COLO668 (cell line): ENCODE measurements around the gene ZFP91.
"Not testable (repeated sequence)": the region's sequence is repeated elsewhere in the genome, so short reads cannot be mapped to it uniquely, and the experiment has no call there.

ENCODE experiments used
- DNase-seq: peaks from one replicate; lab custom pipeline; 2025; ENCODE audit not compliant: unreplicated experiment; lab: John Stamatoyannopoulos, UW

ZFP91 gene

DNA sequence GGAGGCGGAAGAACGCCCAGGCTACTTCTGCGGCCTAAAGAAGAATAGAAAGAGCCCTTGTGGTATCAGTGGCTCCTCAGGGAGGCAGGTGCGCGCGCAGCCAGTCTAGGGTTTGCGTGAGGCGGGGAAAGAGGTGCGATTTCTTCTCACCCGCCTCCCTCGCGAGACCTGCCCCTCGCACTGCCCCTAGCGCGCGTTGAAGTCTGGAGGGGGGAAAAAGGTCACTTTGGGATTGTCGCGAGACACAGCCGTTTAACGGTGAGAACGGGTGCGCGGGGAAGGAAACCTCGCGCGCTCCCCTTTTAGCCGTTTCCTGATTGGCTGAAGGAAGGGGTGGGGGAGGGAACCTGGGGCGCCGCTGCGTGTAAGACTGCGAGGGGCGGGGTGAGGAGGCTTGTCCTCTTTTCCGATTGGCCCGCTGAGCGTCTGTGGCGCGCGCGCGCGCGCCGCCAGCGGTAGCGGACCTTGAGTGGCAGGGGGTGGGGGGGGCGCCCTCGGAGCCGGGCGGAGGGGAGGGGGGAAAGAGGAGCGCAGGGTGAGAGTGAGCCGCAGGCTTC is at the start of gene ZFP91:
Gene ZFP91, plus strand, starts transcription at position 429 of the 557 bp plus-strand sequence. CDS start 219 bp downstream, outside the sequence.
- peak; percentile 98 for DNase-seq

DNA sequence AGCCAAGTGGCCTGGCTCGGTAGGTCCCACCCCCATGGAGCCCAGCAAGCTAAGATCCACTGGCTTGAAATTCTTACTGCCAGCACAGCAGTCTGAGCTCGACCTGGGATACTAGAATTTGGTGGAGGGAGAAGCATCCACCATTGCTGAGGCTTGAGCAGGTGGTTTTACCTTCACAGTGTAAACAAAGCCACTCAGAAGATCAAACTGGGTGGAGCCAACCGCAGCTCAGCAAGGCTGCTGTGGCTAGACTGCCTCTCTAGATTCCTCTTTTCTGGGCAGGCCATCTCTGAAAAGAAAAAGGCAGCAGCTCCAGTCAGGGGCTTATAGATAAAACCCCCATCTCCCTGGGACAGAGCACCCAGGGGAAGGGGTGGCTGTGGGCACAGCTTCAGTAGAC is 48.6 kb upstream of the ZFP91 start:
- DNase-seq: peak; percentile 31

DNA sequence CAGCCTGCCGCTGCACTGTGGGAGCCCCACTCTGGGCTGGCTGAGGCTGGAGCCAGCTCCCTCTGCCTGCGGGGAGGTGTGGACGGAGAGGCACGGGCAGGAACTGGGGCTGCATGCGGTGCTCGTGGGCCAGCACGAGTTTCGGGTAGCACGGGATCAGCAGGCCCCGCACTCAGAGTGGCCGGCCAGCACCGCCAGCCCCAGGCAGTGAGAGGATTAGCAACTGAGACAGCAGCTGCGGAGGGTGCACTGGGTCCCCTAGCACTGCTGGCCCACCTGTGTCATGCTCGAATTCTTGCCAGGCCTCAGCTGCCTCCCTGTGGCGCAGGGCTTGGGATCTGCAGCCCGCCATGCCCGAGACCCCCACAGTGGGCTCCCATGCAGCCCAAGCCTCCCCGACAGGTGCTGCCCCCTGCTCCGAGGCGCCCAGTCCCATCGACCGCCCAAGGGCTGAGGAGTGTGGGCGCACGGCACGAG is 47.0 kb upstream of the ZFP91 start:
- no peak for DNase-seq

DNA sequence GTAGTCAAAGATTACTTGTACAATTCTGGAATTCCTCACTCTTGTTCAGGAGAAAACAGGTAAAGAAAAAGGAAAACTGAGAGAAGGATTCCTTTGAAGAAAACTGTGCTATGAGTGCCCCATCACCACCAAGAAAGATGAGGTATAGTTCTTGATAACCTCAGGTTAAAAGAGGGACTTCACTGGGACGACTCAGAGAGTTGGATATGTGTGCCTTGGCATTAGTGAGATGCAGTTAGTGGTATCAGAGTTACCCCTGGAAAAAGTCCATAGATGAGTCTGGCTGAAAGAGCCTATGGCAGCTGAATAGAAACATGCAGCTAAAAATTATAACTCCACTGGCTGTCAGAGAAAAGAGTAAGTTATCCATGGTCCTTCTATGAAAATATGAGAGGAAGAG is 32.0 kb upstream of the ZFP91 start:
- no peak for DNase-seq

DNA sequence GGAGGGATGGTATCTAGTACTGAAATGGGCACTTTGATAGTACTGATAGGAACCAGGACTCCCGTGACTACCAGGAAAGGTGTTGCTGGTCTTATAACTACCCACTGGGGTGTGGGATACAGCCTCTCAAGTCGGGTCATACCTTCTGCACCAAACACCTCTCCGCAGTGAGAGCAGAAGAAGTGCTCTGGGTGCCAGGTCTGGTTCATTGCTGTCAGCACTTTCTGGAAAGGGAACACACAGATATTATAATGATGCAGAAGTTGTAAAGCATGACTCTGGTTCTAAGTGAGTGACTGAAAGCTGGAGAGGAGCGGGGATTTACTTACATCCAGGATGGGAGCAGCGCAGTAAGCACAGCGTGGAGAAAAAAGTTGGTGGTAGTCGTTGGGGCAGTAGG is 29.2 kb upstream of the ZFP91 start:
- DNase-seq: no peak

- DNase-seq: no peak
Observed at GRCh38 chr11:58560842-58561241, 18.0 kb upstream of the ZFP91 start.

GRCh38 chr11:58561394-58562098 is 17.3 kb upstream of the ZFP91 start:
- DNase-seq: no peak

GRCh38 chr11:58562375-58562800 is 16.5 kb upstream of the ZFP91 start:
- no peak for DNase-seq

- DNase-seq: no peak
Observed at GRCh38 chr11:58564231-58564630, 14.6 kb upstream of the ZFP91 start.

DNA sequence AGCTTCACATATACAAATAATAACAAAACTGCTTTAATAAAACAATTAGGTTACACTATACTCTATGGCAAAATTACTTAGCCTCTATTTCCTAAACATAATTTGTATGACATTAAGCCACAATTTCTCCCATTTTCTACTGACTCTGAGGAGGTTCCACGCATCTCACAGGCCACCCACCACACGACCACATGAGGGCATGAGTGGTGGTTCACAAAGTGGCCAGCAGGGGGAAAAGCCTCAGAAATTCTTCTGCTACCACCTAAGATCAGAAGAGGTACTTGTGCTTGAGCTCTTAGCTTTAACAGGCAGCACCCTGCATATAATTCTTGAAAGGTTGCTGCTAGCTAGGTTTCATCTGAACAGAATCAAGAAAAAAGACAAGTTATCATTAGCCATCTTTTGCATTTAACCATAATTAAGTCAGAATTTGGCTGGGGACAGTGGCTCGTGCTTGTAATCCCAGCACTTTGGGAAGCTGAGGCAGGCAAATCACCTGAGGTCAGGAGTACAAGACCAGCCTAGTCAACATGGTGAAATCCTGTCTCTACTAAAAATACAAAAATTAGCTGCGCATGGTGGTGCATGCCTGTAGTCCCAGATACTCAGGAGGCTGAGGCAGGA is 10.9 kb upstream of the ZFP91 start:
- DNase-seq: peak; percentile 51

DNA sequence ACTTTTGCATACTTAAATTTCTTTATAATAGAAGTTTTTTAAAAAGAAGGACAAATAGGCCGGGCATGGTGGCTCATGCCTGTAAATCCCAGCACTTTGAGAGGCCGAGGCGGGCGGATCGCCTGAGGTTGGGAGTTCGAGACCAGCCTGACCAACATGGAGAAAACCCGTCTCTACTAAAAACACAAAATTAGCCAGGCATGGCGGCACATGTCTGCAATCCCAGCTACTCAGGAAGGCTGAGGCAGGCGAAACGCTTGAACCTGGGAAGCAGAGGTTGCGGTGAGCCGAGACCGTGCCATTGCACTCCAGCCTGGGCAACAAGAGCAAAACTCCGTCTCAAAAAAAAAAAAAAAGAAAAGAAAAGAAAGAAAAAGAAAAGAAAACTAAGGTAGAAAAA is 6.0 kb upstream of the ZFP91 start:
- DNase-seq: not testable (repeated sequence)

DNA sequence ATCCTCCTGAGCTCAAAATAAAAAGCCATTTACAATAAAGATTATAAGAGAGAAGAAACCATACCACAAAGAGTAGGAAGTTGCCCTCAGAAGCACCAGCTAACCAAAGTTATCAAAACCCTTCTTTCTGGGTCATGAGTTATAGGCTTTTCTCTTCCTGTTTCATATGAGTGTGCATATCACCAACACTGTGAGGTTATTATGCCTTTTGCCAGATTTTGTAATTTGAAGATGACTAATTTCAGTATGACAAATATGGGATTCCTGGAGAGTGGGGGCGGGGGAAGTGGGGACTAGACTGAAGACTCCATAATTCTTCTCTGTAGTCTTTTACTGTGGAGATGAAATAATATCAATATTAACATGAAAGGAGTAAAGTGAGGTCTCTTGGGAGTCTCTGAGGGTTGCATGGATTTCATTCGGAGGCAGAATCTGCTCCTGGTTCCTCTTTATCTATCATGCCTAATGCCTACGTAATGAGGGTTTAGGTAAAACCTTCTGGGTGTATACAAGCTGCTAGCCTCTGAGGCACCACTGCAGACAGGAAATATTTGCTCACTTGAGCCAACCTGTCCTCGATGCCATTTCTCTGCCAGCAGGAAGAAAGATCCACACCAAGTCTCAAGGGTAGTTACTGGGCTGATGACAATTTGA is 5.3 kb upstream of the ZFP91 start:
- no peak for DNase-seq

DNA sequence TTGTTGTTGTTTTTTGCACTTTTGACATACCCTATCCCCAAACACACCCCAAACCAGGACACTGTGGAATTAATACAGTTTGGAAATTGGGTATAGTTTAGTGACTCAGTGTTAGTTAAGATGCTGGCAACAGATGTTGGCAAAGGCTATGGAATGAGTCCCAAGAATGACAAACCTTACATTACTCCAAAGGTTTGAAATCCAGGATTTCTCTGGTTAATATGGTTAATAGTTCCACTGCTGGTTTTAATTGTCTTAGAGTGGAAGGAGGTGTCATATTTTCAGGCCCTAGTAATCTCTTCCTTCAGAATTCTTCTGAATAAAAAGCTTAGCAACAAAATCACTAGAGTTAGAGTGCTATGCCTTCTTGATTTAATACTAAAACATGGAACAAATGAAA is 4.0 kb upstream of the ZFP91 start:
- no peak for DNase-seq

DNA sequence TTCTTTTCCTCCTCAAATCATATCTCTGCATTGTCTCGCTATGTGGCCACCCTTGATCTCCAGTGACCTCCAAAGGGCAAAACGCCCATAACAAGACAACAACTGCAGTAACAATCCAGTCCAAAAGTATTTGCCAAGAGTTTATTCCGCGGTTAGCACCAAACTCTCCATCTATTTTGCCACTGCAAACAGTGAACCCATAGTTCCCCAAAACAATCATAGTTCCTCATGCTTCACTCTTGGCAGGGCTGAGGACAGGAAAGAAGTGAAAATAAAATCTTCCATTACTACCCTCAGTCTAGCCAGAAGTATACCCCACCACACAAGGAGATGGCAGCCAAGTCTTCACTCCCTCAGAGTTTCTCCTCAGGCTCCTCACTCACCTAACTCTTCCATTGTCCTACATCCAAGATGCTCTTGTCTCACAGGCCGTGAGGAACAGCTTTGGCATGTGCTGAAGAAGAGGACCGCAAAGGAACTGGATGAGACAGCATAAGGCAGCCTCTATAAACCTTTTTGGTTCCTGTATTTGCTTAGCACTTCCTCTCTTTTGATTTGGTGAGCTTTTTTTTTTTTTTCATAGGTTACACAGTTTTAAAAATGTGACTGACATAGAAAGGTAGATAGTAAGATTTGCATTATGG is 3.4 kb upstream of the ZFP91 start, which contains the start of gene LPXN:
Gene LPXN, minus strand, starts transcription at position 480 of the 644 bp plus-strand sequence. Its CDS starts 84 bp downstream, at position 396.
- DNase-seq: no peak

DNA sequence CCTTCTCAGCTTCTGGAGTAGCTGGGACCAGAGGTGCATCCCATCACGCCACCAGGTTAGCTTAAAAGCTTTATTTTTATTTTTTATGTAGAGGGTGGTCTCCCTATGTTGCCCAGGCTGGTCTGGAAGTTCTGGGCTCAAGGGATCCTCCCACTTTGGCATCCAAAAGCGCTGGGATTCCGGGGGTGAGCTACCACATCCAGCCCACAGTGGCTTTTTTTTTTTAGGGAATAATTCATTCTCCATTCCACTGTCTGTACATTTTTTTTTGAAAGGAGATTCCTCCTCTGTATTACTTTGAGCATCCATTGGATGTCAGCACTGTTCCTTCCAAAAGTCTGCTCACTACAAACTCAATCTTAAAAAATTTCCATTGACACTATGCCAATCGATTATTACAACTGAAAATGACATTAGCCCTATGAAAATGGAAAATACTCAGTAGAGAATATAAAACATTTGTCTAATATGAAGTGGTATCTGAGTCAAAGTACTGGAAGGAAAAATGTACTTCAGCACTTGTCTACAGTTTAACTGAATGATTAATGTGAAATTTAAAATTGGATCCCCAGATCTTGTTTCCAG is 1.9 kb upstream of the ZFP91 start:
- no peak for DNase-seq

GRCh38 chr11:58577555-58578135 is 1.2 kb upstream of the ZFP91 start:
- DNase-seq: peak; percentile 70

DNA sequence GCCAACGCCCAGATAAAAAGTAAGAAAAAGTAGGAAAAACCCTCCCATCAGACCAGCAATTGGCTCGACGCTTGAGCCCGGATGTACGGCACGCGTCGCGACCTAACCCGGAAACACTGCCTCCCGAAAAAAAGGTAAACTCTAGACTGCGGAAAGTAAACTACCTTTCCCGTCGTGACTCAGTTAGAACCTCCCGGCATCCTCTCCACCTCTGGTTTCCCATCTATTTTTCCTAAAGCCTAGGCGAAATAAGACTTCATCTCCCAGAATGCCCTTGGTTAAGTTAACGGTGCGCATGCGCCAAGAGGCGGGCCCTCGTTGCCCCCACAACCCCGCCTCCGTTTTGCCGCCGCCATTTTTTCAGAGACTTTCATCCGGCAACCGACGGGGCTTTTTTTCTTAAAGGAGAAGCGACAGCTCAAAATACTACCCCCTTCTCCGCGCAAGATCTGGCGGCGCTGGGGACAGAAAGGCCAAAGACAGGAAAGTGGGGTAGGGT is 678 bp upstream of the ZFP91 start:
- DNase-seq: peak; percentile 95

- DNase-seq: peak; percentile 91
Observed at GRCh38 chr11:58579192-58580129, 598 bp downstream of the ZFP91 start.

- DNase-seq: no peak
Observed at GRCh38 chr11:58580311-58580710, 1.4 kb downstream of the ZFP91 start.
